HepG2 (cell line): ENCODE data around the gene PARN.

Experiments
- ETV6 ChIP-seq: sonication (generic); formaldehyde crosslinking; conservative IDR thresholded peaks from 2 replicates; pipeline ENCODE4 v1.4.0; 2020; ENCODE audit warnings: missing genetic modification reagents
- GLI4 ChIP-seq: sonication (generic); formaldehyde crosslinking; IDR thresholded peaks from 2 replicates; pipeline ENCODE4 v1.5.1; 2020; ENCODE audit warnings: missing genetic modification reagents, mild to moderate bottlenecking, moderate library complexity, borderline replicate concordance
- NR2F1 ChIP-seq, 2 experiments: fragments of 450-650 bp in 1 of 2; formaldehyde crosslinking in 1 of 2; IDR thresholded peaks; 2 replicates each; pipeline versions ENCODE4 v1.5.0 to v1.6.1; 2016 to 2020; ENCODE audit warnings: mild to moderate bottlenecking in 1 of 2, missing compliant biosample characterization in 1 of 2, missing genetic modification reagents in 1 of 2, moderate library complexity in 1 of 2
- ZNF780A ChIP-seq: sonication (generic); formaldehyde crosslinking; IDR thresholded peaks from 2 replicates; pipeline ENCODE4 v1.8.0; 2022; ENCODE audit warnings: mild to moderate bottlenecking, missing genetic modification reagents, moderate library complexity
- ZZZ3 ChIP-seq: sonication (generic); formaldehyde crosslinking; IDR thresholded peaks from 2 replicates; pipeline ENCODE4 v1.4.0; 2020; ENCODE audit warnings: missing genetic modification reagents, mild to moderate bottlenecking, borderline replicate concordance

DNA sequence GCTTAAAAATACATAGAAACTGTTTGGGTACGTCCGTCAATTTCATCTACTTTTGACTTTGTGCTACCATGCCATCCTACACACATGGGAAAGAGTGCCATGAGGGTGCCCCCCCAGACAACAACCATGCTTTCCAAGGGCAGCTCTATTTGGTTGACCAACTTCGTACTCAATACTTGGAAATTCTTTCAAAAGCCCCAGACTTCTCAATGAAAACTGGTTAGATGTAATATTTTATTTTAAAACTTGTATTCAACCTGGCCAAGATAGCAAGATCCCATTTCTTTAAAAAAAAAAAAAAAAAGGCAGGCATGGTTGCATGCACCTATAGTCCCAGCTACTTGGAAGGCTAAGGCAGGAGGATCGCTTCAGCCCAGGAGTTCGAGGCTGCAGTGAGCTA, 98.4 kb downstream of the PARN start:
- TF ChIP-seq ZNF780A (CRISPR knock-in tag): no peak
- TF ChIP-seq ETV6 (CRISPR knock-in tag): no peak
- TF ChIP-seq ZZZ3 (CRISPR knock-in tag): no peak
- no peak for TF ChIP-seq NR2F1 (CRISPR knock-in tag; IDR thresholded peaks at IDR 0.05)
- no peak for TF ChIP-seq GLI4 (CRISPR knock-in tag)
